GM18867 (cell line): ENCODE results near the gene PAK1.

ENCODE experiments used
- ATAC-seq: cut with Tn5 transposase; IDR thresholded peaks from one replicate; pipeline ENCODE4 v1.9.1; 2021; ENCODE audit warnings: mild to moderate bottlenecking, moderate library complexity; ENCODE audit not compliant: unreplicated experiment

The PAK1 gene

GRCh38 chr11:77375107-77375506 lies 98.8 kb downstream of the PAK1 start:
- ATAC-seq = no peak

DNA sequence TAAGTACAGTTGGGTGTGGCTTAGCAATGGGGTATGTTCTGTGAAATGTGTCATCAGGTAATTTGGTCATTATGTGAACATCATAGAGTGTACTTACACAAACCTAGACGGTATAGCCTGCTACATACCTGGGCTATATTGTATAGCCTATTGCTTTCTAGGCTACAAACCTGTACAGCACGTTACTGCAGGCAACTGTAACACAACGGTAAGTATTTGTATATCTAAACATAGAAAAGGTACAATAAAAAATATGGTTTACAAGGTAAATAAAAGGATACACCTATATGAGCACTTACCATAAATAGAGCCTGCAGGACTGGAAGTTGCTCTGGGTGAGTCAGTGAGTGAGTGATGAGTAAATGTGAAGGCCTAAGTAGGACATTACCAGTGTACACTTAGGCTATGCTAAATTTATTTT lies 99.3 kb downstream of the PAK1 start:
- no peak for ATAC-seq

DNA sequence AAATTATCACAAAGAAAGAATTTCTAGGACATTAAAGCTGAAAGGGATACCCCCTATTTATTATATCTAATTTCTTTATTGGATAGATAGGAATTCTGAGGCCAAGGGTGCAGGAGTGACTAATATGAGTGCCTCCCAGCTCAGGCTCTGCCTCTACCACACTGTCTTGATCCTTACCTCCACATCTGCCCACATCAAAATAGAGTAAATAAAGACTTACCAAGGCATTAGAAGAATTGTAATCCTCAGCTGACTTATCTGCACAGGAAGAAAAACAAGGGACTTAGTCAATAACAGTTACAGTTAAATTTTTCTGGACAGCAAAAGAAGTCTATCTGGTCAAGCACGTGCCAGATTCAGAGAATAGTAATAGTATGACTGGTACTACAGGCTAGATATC lies 99.8 kb downstream of the PAK1 start:
- ATAC-seq = no peak

DNA sequence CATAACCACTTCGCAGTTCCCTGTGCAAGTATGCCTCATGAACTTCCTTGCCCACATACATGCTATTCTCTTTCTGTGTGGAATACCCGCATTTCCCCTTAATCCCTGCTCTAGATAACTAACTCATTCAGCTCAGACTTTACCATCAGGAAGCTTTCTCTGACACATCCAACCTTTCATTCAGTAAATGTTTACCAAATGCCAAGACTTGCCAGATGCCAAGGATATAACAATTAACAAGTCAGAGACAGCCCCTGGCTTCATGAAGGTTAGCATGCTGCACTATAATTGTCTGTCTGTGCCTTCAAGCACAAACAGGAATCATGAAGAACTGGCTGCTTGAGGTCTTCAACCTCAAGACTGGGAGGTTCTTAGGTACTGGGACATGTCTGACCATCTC lies 101.2 kb downstream of the PAK1 start:
- no peak for ATAC-seq

- no peak for ATAC-seq
Observed at GRCh38 chr11:77371646-77372045, 102.2 kb downstream of the PAK1 start.

- ATAC-seq = no peak
Observed at GRCh38 chr11:77370217-77370616, 103.7 kb downstream of the PAK1 start.

DNA sequence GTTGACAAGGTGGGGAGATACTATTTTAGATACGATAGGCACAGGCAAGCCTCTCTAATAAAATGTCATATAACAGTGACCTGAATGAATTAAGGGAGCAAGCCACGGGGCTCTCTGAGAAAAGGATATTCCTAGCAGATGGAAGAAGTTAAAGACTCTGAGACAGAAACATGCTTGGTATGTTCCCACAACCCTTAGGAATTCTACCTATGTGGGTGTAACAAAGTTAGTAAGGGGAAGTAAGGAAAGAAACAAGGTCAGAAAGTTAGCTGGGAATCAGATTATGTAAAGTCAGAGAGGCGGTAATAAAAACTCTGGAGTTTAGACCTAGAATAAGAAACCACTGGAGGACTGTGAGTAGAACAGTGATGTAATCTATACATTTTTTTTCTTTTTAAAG lies 112.7 kb downstream of the PAK1 start:
- ATAC-seq = no peak

- ATAC-seq = no peak
Observed at GRCh38 chr11:77359481-77359880, 114.4 kb downstream of the PAK1 start.

DNA sequence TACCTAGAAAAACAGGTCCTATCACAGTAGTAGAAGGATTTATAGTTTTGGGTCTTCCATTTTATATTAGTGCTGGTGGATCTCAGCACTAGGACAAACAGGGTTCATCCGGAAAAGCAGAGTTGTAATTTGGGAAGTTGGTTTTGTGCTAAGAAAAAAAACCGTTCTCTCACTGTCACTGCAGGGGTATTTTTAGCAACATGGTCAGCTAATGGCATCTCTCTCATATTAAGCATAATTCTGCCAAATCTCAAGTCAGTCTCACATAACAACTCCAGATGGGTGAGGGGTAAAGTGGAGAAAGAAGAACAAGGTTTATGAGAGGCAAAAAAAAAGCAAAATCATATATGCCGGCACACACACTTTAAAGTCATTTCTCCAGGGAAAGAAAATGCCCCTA lies 120.8 kb downstream of the PAK1 start:
- ATAC-seq = no peak

- no peak for ATAC-seq
Observed at GRCh38 chr11:77351281-77351886, 122.5 kb downstream of the PAK1 start.

- ATAC-seq = no peak
Observed at GRCh38 chr11:77347948-77348347, 125.9 kb downstream of the PAK1 start.

GRCh38 chr11:77346906-77347603 lies 126.8 kb downstream of the PAK1 start:
- ATAC-seq = no peak

DNA sequence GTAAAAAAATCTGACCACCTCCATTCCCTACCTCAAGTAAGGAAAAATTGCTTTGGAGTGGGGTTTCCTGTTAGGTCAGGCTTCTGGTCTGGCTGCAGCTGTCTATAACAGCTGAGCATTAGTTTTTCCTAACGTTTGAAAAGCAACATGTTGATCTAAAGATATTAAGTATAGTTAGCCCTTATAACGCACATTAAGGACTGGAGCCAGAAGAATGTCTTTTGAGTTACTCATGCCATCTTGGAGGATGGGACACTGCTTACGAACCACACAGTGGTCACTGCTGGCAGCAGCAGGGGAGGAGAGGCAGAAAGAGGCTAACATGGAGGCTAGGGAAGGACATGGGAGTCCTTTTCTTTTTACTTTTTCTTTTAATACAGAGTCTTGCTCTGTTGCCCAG lies 128.3 kb downstream of the PAK1 start:
- no peak for ATAC-seq

- no peak for ATAC-seq
Observed at GRCh38 chr11:77340501-77340900, 133.4 kb downstream of the PAK1 start.

DNA sequence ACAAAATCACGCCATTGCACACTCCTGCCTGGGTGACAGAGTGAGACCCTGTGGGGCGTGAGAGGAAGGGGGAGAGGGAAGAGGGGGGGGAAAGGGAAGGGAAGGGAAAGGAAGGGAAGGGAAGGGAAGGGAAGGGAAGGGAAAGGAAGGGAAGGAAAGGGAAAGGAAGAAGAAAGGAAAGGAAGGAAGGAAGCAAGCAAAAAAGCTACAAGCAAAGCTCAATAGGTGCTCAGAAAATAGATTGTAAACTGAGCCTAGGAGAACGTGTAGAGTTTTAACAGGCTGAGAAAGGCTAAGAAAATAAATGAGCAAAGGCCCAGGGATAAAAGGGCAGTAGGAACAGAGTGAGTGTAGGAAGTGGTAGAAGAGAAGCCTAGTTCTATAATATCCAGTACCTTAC lies 141.6 kb downstream of the PAK1 start:
- ATAC-seq = no peak

- no peak for ATAC-seq
Observed at GRCh38 chr11:77325159-77325558, 148.7 kb downstream of the PAK1 start.

- no peak for ATAC-seq
Observed at GRCh38 chr11:77324508-77324907, 149.4 kb downstream of the PAK1 start.

DNA sequence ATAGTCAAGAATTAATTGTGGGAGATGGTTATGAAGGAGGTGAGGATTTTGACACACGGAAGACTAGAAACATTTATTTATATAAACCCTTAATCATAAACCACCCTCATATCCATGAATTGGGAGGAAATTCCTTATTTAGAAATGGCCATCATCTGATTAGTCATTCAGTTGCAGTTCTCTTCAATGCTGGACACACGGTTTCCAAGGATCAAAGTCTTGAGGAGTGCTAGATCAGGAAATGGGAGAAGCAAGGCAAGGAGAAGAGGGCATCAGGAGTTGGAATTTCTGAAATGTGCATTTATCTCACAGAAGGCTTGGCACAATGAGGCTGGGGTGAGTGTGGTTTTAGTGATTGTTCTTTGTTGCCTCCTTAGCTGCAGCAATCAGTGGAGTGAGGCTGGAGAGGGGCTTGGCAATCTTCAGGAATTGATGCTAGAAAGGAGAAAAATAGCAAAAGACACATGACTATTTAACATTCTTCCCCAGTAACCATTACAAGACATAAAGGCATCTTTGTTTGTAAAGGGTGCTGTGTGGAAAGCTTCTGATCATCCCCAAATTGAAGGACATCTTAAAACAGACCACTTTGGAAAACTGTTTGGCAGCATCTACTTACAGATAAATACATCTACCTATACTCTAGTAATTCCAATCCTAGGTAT lies 150.8 kb downstream of the PAK1 start:
- no peak for ATAC-seq

- ATAC-seq = no peak
Observed at GRCh38 chr11:77322506-77322905, 151.4 kb downstream of the PAK1 start.

- ATAC-seq = no peak
Observed at GRCh38 chr11:77320351-77320750, 153.5 kb downstream of the PAK1 start.

DNA sequence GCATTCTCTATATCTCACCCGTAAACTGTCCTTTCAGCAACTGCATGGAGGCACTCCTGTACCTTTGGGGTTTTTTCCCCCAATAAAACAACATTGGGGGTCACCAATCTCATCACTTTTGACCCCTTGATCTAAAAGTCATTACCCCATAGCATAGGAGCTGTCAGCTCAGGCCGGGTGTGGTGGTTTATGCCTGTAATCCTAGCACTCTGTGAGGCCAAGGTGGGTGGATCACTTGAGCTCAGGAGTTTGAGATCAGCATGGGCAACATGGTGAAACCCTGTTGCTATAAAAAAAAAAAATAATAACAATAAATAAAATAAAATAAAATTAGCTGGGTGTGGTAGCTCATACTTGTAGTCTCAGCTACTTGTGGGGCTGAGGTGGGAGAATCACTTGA lies 155.3 kb downstream of the PAK1 start:
- no peak for ATAC-seq

- no peak for ATAC-seq
Observed at GRCh38 chr11:77316733-77317342, 157.1 kb downstream of the PAK1 start.
